Brain microvascular endothelial cell (primary cell): ENCODE measurements around the gene ZBTB20.

Experiments
- DNase-seq: peaks from one replicate; pipeline ENCODE4 v3.0.0-alpha.2; 2020
- H3K27ac ChIP-seq: fragments of 250-450 bp; sonication (Bioruptor Pico); 2 replicates; pipeline ENCODE4 v1.5.1; 2020; ENCODE audit warnings: mild to moderate bottlenecking, moderate library complexity
- H3K27me3 ChIP-seq: fragments of 250-450 bp; sonication (Bioruptor Pico); replicated peaks from 2 replicates; pipeline ENCODE4 v1.5.1; 2020; ENCODE audit warnings: mild to moderate bottlenecking
- H3K36me3 ChIP-seq: fragments of 250-450 bp; sonication (Bioruptor Pico); replicated peaks from 2 replicates; pipeline ENCODE4 v1.5.1; 2020; ENCODE audit warnings: mild to moderate bottlenecking
- H3K4me3 ChIP-seq: 2 replicates; pipeline ENCODE4 v1.5.1; 2011; ENCODE audit warnings: low read depth, mild to moderate bottlenecking, control low read depth, low read length, moderate library complexity
- CTCF ChIP-seq: IDR thresholded peaks from 2 replicates; pipeline ENCODE4 v1.5.1; 2011; ENCODE audit warnings: low read depth, mild to moderate bottlenecking, moderate library complexity, low read length, control low read depth, inconsistent platforms; ENCODE audit errors: missing control alignments
- in situ Hi-C: cut with HindIII; loops from 2 replicates; pipeline ENCODE4 v1.10.0; 2017; ENCODE audit warnings: low sequenced_read_pairs, low pct_ligation_motif_present

The ZBTB20 gene

DNA sequence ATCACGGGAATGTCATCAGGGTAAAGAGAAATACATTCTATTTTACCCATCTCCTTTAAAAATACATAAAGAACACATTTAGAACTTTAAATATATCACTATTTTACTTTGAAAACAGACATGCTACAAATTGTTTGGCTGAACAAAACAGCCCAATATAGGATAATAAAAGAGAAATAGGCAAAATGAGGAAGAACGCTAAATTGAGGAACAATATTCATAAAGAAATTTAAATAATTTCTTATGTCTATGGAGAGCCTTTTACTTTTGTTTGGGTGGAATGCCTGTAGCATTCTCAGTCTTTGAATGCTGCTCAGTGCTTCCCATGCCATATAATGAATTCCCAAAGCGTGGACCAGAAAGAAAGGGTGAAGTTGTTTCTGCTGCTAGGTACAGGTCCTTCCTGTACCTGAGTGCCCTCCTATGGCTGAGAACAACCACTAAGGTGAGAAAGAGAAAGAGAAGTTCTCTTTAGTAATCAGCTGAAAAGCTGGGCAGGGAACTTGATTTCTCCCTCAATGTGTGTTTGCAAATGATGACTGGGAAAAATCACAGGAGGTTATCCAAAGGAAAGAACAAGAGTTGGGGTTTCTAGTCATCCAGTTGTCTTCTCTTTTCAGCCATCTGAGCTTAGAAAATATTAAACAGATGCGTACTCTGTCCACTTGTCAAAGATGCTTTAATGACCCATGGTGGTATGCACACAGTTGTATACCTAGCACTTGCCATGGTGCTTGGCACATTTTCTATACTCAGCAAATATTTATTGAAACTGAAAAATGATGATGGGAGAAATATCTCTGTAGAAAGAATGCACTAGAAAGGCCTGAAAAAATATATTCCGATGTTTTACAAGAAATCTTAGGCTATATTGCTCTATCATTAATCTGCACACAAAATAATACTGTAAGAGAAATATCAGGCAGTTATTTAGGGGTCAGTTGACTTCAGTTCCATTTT, 448.7 kb downstream of the ZBTB20 start:
- Histone ChIP-seq H3K27me3 (no peaks in the 10 kb centered on the region), H3K36me3 (no peaks in the 10 kb centered on the region), H3K4me3 (no peak overlapping the region), H3K27ac (no peak overlapping the region)
- in situ Hi-C loops: no loop called here
- no peak for DNase-seq
- TF ChIP-seq CTCF: no peak

DNA sequence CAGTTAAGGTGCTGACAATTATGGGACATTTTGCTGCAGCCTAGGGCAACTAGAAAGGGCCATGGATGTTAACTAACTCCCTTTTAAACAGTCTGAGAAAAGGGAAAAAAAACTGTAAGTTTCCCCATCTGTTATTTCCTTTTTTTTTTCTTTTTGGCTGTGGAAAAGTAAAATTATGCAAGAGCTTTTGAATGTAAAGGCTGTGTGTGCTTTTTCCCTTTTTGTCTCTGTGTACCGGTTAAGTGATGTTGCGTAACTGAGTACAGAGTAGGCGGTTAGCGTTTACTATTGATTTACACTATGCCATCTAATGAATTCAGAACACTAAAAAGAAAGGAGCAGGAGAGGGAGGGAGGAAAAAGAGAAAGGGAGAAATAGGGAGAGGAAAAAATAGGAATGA, 449.7 kb downstream of the ZBTB20 start:
- Histone ChIP-seq H3K27ac (no peak overlapping the region), H3K27me3 (no peaks in the 10 kb centered on the region), H3K36me3 (no peaks in the 10 kb centered on the region), H3K4me3 (no peak overlapping the region)
- no peak for DNase-seq
- in situ Hi-C loops: no loop called here
- TF ChIP-seq CTCF: no peak

GRCh38 chr3:114694251-114694650, 452.8 kb downstream of the ZBTB20 start:
- TF ChIP-seq CTCF: no peak

DNA sequence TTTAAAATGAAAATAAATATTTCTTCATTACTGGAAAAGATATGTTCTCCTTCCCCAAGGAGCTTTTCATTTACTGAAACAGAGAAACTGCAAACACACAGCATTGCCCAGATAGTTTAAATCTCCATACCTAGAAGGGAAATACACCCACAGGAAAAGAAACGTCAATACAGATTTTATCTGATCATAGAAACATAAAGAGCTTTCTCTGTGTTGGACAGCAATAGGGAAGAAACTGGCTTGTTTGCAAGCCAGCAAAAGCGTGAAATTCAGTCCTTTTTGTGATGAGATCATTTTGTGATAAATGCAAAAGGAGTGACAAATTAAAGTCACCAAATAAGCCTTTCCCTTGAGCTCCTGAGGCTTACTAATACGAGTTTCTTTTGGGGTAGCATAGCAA, 455.2 kb downstream of the ZBTB20 start:
- Histone ChIP-seq H3K27ac (no peak overlapping the region), H3K4me3 (no peak overlapping the region), H3K36me3 (no peaks in the 10 kb centered on the region), H3K27me3 (no peaks in the 10 kb centered on the region)
- in situ Hi-C loops: no loop called here
- DNase-seq: no peak
- no peak for TF ChIP-seq CTCF

More at GRCh38 chr3:114694251-114694650, 452.8 kb downstream of the ZBTB20 start:
- Histone ChIP-seq H3K27me3 (no peaks in the 10 kb centered on the region), H3K27ac (no peak overlapping the region), H3K4me3 (no peak overlapping the region), H3K36me3 (no peaks in the 10 kb centered on the region)
- in situ Hi-C loops: no loop called here
- no peak for DNase-seq

- no peak for DNase-seq
- Histone ChIP-seq H3K27me3 (no peaks in the 10 kb centered on the region), H3K27ac (no peak overlapping the region), H3K36me3 (no peaks in the 10 kb centered on the region), H3K4me3 (no peak overlapping the region)
- TF ChIP-seq CTCF: no peak
- in situ Hi-C loops: no loop called here
Measured at GRCh38 chr3:114690911-114691310, 456.2 kb downstream of the ZBTB20 start.
